IMR-90 (cell line): ENCODE data around the gene FOXM1. TPM values are rescaled to one million over a fixed set of nuclear protein-coding genes. Genes with fewer than 3 reads are reported as not detected.

Experiments
- ATAC-seq: fragments of 200-7000 bp; cut with Tn5 transposase; 2 replicates; pipeline ENCODE4 v1.9.1; 2020; ENCODE audit warnings: low read depth, mild to moderate bottlenecking, moderate library complexity
- BruUV-seq: library from RNA; stranded (reverse); fragments of 400-500 nt; replicated peaks from 2 replicates; lab custom pipeline; 2021; lab: Mats Ljungman, UMichigan
- CTCF ChIA-PET: fragments of 300-600 bp; formaldehyde crosslinking; extraction: SDS; loops from one replicate; lab custom pipeline; 2021; ENCODE audit warnings: antibody characterized with exemption; lab: Yijun Ruan, JAX
- POLR2A ChIA-PET: fragments of 300-600 bp; sonication (Branson Sonifier 250); formaldehyde crosslinking; loops from one replicate; lab custom pipeline; 2022; ENCODE audit warnings: antibody characterized with exemption; ENCODE audit not compliant: unreplicated experiment; lab: Charles Lee
- DNase-seq: peaks from one replicate; pipeline ENCODE4 v3.0.0; 2013
- H2AFZ ChIP-seq: replicated peaks from 2 replicates; pipeline ENCODE3; 2013; ENCODE audit warnings: low read length, mild to moderate bottlenecking; ENCODE audit not compliant: poor library complexity
- H2AK5ac ChIP-seq: 2 replicates; pipeline ENCODE4 v1.6.1; 2013; ENCODE audit warnings: low read depth, low read length, inconsistent platforms
- H2AK9ac ChIP-seq: replicated peaks from 2 replicates; pipeline ENCODE3; 2013; ENCODE audit warnings: mild to moderate bottlenecking, low read depth, low read length, moderate library complexity; ENCODE audit not compliant: poor library complexity
- H2BK120ac ChIP-seq: 2 replicates; pipeline ENCODE4 v1.6.1; 2013; ENCODE audit warnings: low read depth, low read length, inconsistent platforms
- H2BK15ac ChIP-seq: 3 replicates; pipeline ENCODE4 v1.6.1; 2013; ENCODE audit warnings: low read depth, low read length, inconsistent platforms
- H2BK20ac ChIP-seq: 2 replicates; pipeline ENCODE4 v1.6.1; 2013; ENCODE audit warnings: low read depth, mild to moderate bottlenecking, inconsistent platforms, low read length, moderate library complexity
- H2BK5ac ChIP-seq: 2 replicates; pipeline ENCODE4 v1.6.1; 2013; ENCODE audit warnings: mild to moderate bottlenecking, low read depth, low read length, inconsistent platforms; ENCODE audit not compliant: poor library complexity, severe bottlenecking
- H3K14ac ChIP-seq: replicated peaks from 2 replicates; pipeline ENCODE4 v1.6.1; 2013; ENCODE audit warnings: low read depth, low read length, inconsistent platforms
- H3K18ac ChIP-seq: 2 replicates; pipeline ENCODE4 v1.6.1; 2013; ENCODE audit warnings: low read depth, low read length, control low read depth
- H3K23ac ChIP-seq: 2 replicates; pipeline ENCODE4 v1.6.1; 2013; ENCODE audit warnings: low read depth, low read length, inconsistent platforms
- H3K27ac ChIP-seq: 2 replicates; pipeline ENCODE4 v1.5.1; 2013; ENCODE audit warnings: mild to moderate bottlenecking, control low read depth, low read length; ENCODE audit not compliant: insufficient read depth
- H3K27me3 ChIP-seq: 2 replicates; pipeline ENCODE4 v1.6.1; 2013; ENCODE audit warnings: low read length; ENCODE audit not compliant: control insufficient read depth, insufficient read depth
- H3K36me3 ChIP-seq: 2 replicates; pipeline ENCODE4 v1.6.1; 2013; ENCODE audit warnings: low read length, mixed read lengths; ENCODE audit not compliant: control insufficient read depth, insufficient read depth
- H3K4ac ChIP-seq: 2 replicates; pipeline ENCODE4 v1.6.1; 2013; ENCODE audit warnings: low read depth, low read length, inconsistent platforms
- H3K4me1 ChIP-seq: 2 replicates; pipeline ENCODE4 v1.6.1; 2013; ENCODE audit warnings: low read length, mixed read lengths; ENCODE audit not compliant: control insufficient read depth, insufficient read depth
- H3K4me2 ChIP-seq: 2 replicates; pipeline ENCODE4 v1.6.1; 2013; ENCODE audit warnings: low read depth, mild to moderate bottlenecking, control low read depth, low read length, moderate library complexity
- H3K4me3 ChIP-seq: 2 replicates; pipeline ENCODE4 v1.5.1; 2013; ENCODE audit warnings: low read depth, mild to moderate bottlenecking, control low read depth, low read length, moderate library complexity; ENCODE audit not compliant: insufficient read depth
- H3K56ac ChIP-seq: 2 replicates; pipeline ENCODE4 v1.6.1; 2013; ENCODE audit warnings: low read length, inconsistent platforms; ENCODE audit not compliant: insufficient read depth; ENCODE audit errors: extremely low read depth
- H3K79me1 ChIP-seq, 2 experiments: 2 replicates each; pipeline ENCODE4 v1.6.1; 2013; ENCODE audit warnings: low read length in 2 of 2, inconsistent platforms in 1 of 2, low read depth in 1 of 2
- H3K9ac ChIP-seq: 2 replicates; pipeline ENCODE4 v1.6.1; 2013; ENCODE audit warnings: low read depth, low read length, control low read depth
- H3K9me1 ChIP-seq: 2 replicates; pipeline ENCODE4 v1.6.1; 2013; ENCODE audit warnings: low read length, inconsistent platforms; ENCODE audit not compliant: insufficient read depth
- H3K9me3 ChIP-seq: 2 replicates; pipeline ENCODE4 v1.6.1; 2013; ENCODE audit warnings: low read length; ENCODE audit not compliant: control insufficient read depth, insufficient read depth
- H4K20me1 ChIP-seq: 2 replicates; pipeline ENCODE4 v1.6.1; 2013; ENCODE audit warnings: low read length, inconsistent platforms; ENCODE audit not compliant: insufficient read depth
- H4K5ac ChIP-seq: 2 replicates; pipeline ENCODE4 v1.6.1; 2013; ENCODE audit warnings: mild to moderate bottlenecking, low read depth, low read length, control low read depth
- H4K8ac ChIP-seq, 2 experiments: 2 replicates each; pipeline ENCODE4 v1.6.1; 2013; ENCODE audit warnings: low read depth in 2 of 2, low read length in 2 of 2, control low read depth in 1 of 2, inconsistent platforms in 1 of 2
- H4K91ac ChIP-seq: 2 replicates; pipeline ENCODE4 v1.6.1; 2013; ENCODE audit warnings: low read depth, low read length, inconsistent platforms; ENCODE audit not compliant: insufficient read depth
- BHLHE40 ChIP-seq: fragments of 150-350 bp; IDR thresholded peaks from 2 replicates; pipeline ENCODE4 v1.6.1; 2016; ENCODE audit warnings: mild to moderate bottlenecking, low read depth, low read length
- CEBPB ChIP-seq: IDR thresholded peaks from 2 replicates; pipeline ENCODE4 v1.6.1; 2012; ENCODE audit warnings: low read depth, low read length, improper control_type of control experiment
- CHD1 ChIP-seq: IDR thresholded peaks from 2 replicates; pipeline ENCODE4 v1.6.1; 2012; ENCODE audit warnings: low read depth, low read length, improper control_type of control experiment
- ELK1 ChIP-seq: fragments of 150-350 bp; IDR thresholded peaks from 2 replicates; pipeline ENCODE4 v1.6.1; 2016; ENCODE audit warnings: low read depth, mild to moderate bottlenecking, low read length, moderate library complexity, borderline replicate concordance
- FOS ChIP-seq: fragments of 150-350 bp; IDR thresholded peaks from 2 replicates; pipeline ENCODE4 v1.6.1; 2016; ENCODE audit warnings: low read depth, low read length
- MAFK ChIP-seq: IDR thresholded peaks from 2 replicates; pipeline ENCODE4 v1.6.1; 2012; ENCODE audit warnings: low read depth, low read length, improper control_type of control experiment
- MAZ ChIP-seq: IDR thresholded peaks from 2 replicates; pipeline ENCODE4 v1.6.1; 2012; ENCODE audit warnings: low read depth, mild to moderate bottlenecking, low read length, improper control_type of control experiment, moderate library complexity, borderline replicate concordance
- MXI1 ChIP-seq: IDR thresholded peaks from 2 replicates; pipeline ENCODE4 v1.6.1; 2012; ENCODE audit warnings: low read depth, mild to moderate bottlenecking, low read length, moderate library complexity, borderline replicate concordance
- POLR2A ChIP-seq: IDR thresholded peaks from 2 replicates; pipeline ENCODE4 v1.6.1; 2012; ENCODE audit warnings: mild to moderate bottlenecking, low read depth, low read length
- RAD21 ChIP-seq: IDR thresholded peaks from 2 replicates; pipeline ENCODE4 v1.6.1; 2012; ENCODE audit warnings: low read length, improper control_type of control experiment
- RFX5 ChIP-seq: IDR thresholded peaks from 2 replicates; pipeline ENCODE4 v1.8.0; 2012; ENCODE audit warnings: low read depth, mild to moderate bottlenecking, low read length, moderate library complexity
- SMC3 ChIP-seq: fragments of 150-350 bp; IDR thresholded peaks from 2 replicates; pipeline ENCODE4 v1.6.1; 2016; ENCODE audit warnings: low read depth, mild to moderate bottlenecking, antibody characterized with exemption, low read length, moderate library complexity
- WGBS, 2 experiments: methylation state at CpG; one replicate each; pipeline versions ENCODE4 v1.1.5 to v1.1.7; 2013; ENCODE audit warnings: missing lambda C conversion rate in 2 of 2; ENCODE audit not compliant: insufficient read length in 1 of 2; ENCODE audit errors: extremely low coverage in 2 of 2; 5-methylcytosine and 5-hydroxymethylcytosine counted together
- dilution Hi-C: fragments of 300-500 bp; cut with HindIII; formaldehyde crosslinking; loops from one replicate; pipeline ENCODE4 v1.14.3; 2018; ENCODE audit warnings: low sequenced_read_pairs; ENCODE audit not compliant: unreplicated experiment
- in situ Hi-C: fragments of 300-500 bp; cut with MboI; formaldehyde crosslinking; loops from 3 replicates; pipeline ENCODE4 v1.14.3; 2019; ENCODE audit warnings: low sequenced_read_pairs, inconsistent platforms, mixed read lengths
- intact Hi-C: fragments of 100-400 bp; cut with micrococcal nuclease; formaldehyde crosslinking; loops from 2 replicates; pipeline ENCODE4 v1.10.0; 2022
- polyA plus RNA-seq, 3 experiments: library from polyadenylated mRNA; depleted of rRNA; stranded (reverse); fragments of >200 nt; gene quantifications; 2 replicates each; pipeline ENCODE4 v1.2.3, GENCODE V29; 2012; ENCODE audit warnings: low replicate concordance in 1 of 3
- total RNA-seq: library from RNA; depleted of rRNA; stranded (reverse); fragments of >200 nt; gene quantifications from 2 replicates; pipeline ENCODE4 v1.2.3, GENCODE V29; 2012
- TF ChIP-seq, protein P1 (sequence below): fragments of 150-350 bp; IDR thresholded peaks from 2 replicates; pipeline ENCODE4 v1.6.1; 2017; ENCODE audit warnings: mild to moderate bottlenecking, antibody characterized with exemption, low read length, low read depth

FOXM1 gene
- total and polyA plus RNA-seq, 2 of the 4 experiments (the other 2 are of a cell fraction): 14.9 to 29.3 TPM

DNA sequence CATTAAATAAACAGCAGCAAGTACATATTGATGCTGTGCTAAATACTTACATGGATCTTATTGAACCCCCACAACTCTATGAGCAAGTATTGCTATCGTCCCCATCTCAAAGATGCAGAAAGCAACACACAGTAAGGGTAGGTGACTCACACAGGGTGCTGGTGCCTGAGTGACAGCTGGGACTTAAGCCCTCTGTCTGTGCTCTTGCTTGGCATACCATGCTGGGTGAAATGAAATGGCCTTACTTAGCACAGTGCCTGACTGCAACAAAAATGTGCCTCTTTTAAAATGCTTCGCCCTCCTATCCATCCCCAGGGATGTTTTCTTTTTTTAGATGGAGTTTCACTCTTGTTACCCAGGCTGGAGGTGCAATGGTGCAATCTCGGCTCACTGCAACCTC, 20.9 kb downstream of the FOXM1 start:
- intact Hi-C loops: no loop called here
- no peak for TF ChIP-seq FOS
- no peak for TF ChIP-seq CHD1
- TF ChIP-seq BHLHE40: no peak
- TF ChIP-seq POLR2A: no peak
- TF ChIP-seq ELK1: no peak
- TF ChIP-seq CEBPB: no peak
- no peak for TF ChIP-seq MAZ
- TF ChIP-seq MAFK: no peak
- TF ChIP-seq RFX5: no peak
- no peak for TF ChIP-seq MXI1
- TF ChIP-seq SMC3: no peak
- TF ChIP-seq, protein P1, sequence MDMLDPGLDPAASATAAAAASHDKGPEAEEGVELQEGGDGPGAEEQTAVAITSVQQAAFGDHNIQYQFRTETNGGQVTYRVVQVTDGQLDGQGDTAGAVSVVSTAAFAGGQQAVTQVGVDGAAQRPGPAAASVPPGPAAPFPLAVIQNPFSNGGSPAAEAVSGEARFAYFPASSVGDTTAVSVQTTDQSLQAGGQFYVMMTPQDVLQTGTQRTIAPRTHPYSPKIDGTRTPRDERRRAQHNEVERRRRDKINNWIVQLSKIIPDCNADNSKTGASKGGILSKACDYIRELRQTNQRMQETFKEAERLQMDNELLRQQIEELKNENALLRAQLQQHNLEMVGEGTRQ: no peak
- no peak for TF ChIP-seq RAD21

More for the DNA sequence above, 20.9 kb downstream of the FOXM1 start:
- Histone ChIP-seq H3K4me3 (no peak overlapping the region), H3K9me1 (no peaks in the 10 kb centered on the region), H3K9me3 (no peaks in the 10 kb centered on the region), H3K56ac (no peak overlapping the region), H3K27me3 (no peaks in the 10 kb centered on the region), H3K27ac (no peak overlapping the region), H2BK5ac (no peak overlapping the region), H2BK15ac (no peak overlapping the region), H3K79me1 (no peaks in the 10 kb centered on the region), H3K4ac (no peak overlapping the region), H4K91ac (no peak overlapping the region), H3K36me3 (peaks cover 6% of the 10 kb centered on the region), H3K4me1 (no peaks in the 10 kb centered on the region), H2AK5ac (no peak overlapping the region), H3K23ac (no peak overlapping the region), H3K18ac (no peak overlapping the region), H3K14ac (no peak overlapping the region), H2AFZ (no peak overlapping the region), H2BK20ac (no peak overlapping the region), H4K8ac (no peak overlapping the region), H3K4me2 (no peak overlapping the region), H4K5ac (no peak overlapping the region), H3K9ac (no peak overlapping the region), H4K20me1 (no peaks in the 10 kb centered on the region), H2BK120ac (no peak overlapping the region), H2AK9ac (no peak overlapping the region)
- BruUV-seq: no TSS peak
- no peak for ATAC-seq
- POLR2A ChIA-PET: no interaction called here
- WGBS, 2 experiments: no CpG with 5 or more reads among the region's 3 CpGs
- in situ Hi-C loops (loop anchor here (10.0 kb wide), 1 partner anchor 179 kb away; no protein-coding TSS in a partner anchor), dilution Hi-C loops (no loop called here)
- CTCF ChIA-PET: interaction anchor here (0.5 kb wide), 1 partner anchor 17 kb away, joined by 4 read pairs; no protein-coding TSS in a partner anchor
- DNase-seq: no peak
